ENCODE results near the gene SAE1. TPM values are rescaled to one million over a fixed set of nuclear protein-coding genes. Genes with fewer than 3 reads are reported as not detected.
A peak's percentile ranks its signal among the peaks of the same experiment; 100 is the strongest.

The SAE1 gene
- total and polyA plus RNA-seq, 10 of the 15 experiments (the other 5 are each of a cell fraction or from before 2014, with no cell fraction given) = 62.0 to 246 (median 148) TPM

DNA sequence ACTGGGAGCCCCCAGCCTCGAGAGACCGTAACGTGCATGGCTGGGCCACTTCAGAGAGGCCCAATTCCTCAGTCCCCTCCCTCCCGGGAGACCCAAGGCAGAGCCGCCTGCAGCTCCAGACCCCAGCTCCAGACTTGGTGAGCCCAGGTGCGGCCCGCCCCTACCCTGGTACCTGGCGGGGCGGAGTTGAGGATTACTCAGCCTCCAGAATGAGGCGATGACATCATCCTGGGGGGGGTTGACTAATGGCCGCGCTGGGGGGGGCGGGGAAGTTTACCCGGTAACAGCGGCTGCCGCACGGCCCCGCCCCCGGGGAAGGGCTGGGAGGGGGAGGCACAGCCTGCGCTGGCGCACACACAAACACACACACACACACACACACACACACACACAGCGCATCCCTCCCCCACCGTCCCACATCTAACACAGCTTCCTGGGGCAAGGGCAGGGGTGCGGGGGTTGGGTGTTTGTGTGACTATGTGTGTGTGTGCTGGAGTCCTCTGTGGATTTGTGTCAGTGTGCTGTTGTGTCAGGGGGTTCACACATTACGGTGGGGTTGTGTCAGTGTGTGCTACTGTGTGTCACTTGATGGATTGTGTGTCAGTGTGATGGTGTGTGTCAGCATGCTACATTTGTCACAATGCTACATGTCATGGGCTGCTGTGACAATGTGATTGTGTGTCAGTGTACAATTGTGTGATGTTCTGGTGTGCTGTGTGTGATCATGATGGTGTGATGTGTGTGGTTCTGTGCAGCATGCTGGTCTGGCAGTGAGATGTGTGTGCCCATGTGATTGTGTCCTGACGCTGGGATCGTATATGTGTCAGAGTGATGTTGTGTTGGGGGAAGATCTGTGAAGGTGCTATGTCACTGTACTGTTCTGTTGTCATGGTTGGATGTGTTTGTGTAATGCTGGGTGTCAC is 110.6 kb downstream of the SAE1 start:
- ChIA-PET RAD21 (ENCODE audit: unreplicated experiment) (interaction anchor here (0.7 to 3.0 kb wide), 2 partner anchors 30 to 1601 kb away, joined by 3 to 12 read pairs; no protein-coding TSS in a partner anchor), SMC1A (ENCODE audit: uncharacterized antibody, unreplicated experiment) (interaction anchor here (0.9 kb wide), 1 partner anchor 15 kb away, joined by 4 read pairs; no protein-coding TSS in a partner anchor), CTCF (interaction anchor here (3.6 kb wide), 1 partner anchor 31 kb away, joined by 25 read pairs; no protein-coding TSS in a partner anchor), POLR2A (interaction anchor here (1.3 kb wide), 1 partner anchor 9 kb away, joined by 7 read pairs; no protein-coding TSS in a partner anchor)
- FAIRE-seq (no peak), ATAC-seq (peak; percentile 42), DNase-seq (ENCODE audit: low read depth, low spot score) (no peak)
- Histone ChIP-seq H3K27me3 (replicated peaks in 1 of 2; ENCODE audit: control insufficient read depth in 2 of 2, insufficient read depth in 2 of 2, low read length in 1 of 2) (peaks cover 1 to 4% of the 10 kb centered on the region in 2 experiments), H3K36me3 (ENCODE audit: control insufficient read depth in 2 of 2, insufficient read depth in 2 of 2, low read length in 1 of 2) (no peaks in the 10 kb centered on the region), H3K4me2 (ENCODE audit: control insufficient read depth, insufficient read depth) (peak overlapping the region; percentile 79), H3K9me3 (replicated peaks; ENCODE audit: control insufficient read depth, insufficient read depth, low read length) (no peaks in the 10 kb centered on the region; the same call in 2 of the 3 replicates), H3K4me3 (no peak overlapping the region), H3K27ac (ENCODE audit: control insufficient read depth, insufficient read depth) (no peak overlapping the region), H3K4me1 (ENCODE audit: control insufficient read depth, insufficient read depth, low read length) (peaks cover 29% of the 10 kb centered on the region), H4K20me1 (ENCODE audit: control insufficient read depth, insufficient read depth) (no peaks in the 10 kb centered on the region), H3K79me2 (ENCODE audit: control insufficient read depth, insufficient read depth, low read length) (no peaks in the 10 kb centered on the region), H3K9ac (ENCODE audit: control insufficient read depth, insufficient read depth, low read length) (peak overlapping the region; percentile 29; the same call in 1 of the 2 replicates), H2AFZ (ENCODE audit: control insufficient read depth, low read depth, low read length) (peak overlapping the region; percentile 48; the same call in 1 of the 2 replicates)
- 6% methylated on average over 18 of the region's 27 CpGs for WGBS (ENCODE audit: insufficient coverage, insufficient replicate concordance, low lambda C conversion rate, missing lambda C conversion rate)
- in situ Hi-C loops (cut with MboI) (no loop called here), intact Hi-C loops (cut with micrococcal nuclease; ENCODE audit: unreplicated experiment) (loop anchor here (1.0 to 10.0 kb wide), 2 partner anchors 10 to 206 kb away; partner anchors contain the start of gene BBC3)
- no TSS peak for BruUV-seq (replicated peaks)
- TF ChIP-seq EGR1 (IDR thresholded peaks at IDR 0.05; ENCODE audit: borderline replicate concordance in 1 of 2, low read depth in 2 of 2, low read length in 2 of 2) = peak in 1 of 2 experiments; percentile 45; a peak in 1 of 3 replicates
- peak; percentile 68 for TF ChIP-seq CREB1 (IDR thresholded peaks at IDR 0.05; ENCODE audit: low read depth)
- 0 out of 2 replicates have a peak, but pooled peaks have one; percentile 36 for TF ChIP-seq DPF2 (IDR thresholded peaks at IDR 0.05)
- TF ChIP-seq HDGF (IDR thresholded peaks at IDR 0.05) = peak; percentile 92
- TF ChIP-seq JUND (IDR thresholded peaks at IDR 0.05; ENCODE audit: low read depth, low read length) = peak; percentile 72
- TF ChIP-seq SREBF2 (IDR thresholded peaks at IDR 0.05; ENCODE audit: low read length) = no peak
- TF ChIP-seq MEF2A (IDR thresholded peaks at IDR 0.05; ENCODE audit: insufficient read depth, low read depth, low read length) = peak; percentile 90
- no peak for TF ChIP-seq NR2F1 (conservative IDR thresholded peaks at IDR 0.05)
- no peak for TF ChIP-seq FOXK2 (IDR thresholded peaks at IDR 0.05)
- peak; percentile 98 for TF ChIP-seq ATF7 (IDR thresholded peaks at IDR 0.05; ENCODE audit: low read depth)
- TF ChIP-seq, protein P1, sequence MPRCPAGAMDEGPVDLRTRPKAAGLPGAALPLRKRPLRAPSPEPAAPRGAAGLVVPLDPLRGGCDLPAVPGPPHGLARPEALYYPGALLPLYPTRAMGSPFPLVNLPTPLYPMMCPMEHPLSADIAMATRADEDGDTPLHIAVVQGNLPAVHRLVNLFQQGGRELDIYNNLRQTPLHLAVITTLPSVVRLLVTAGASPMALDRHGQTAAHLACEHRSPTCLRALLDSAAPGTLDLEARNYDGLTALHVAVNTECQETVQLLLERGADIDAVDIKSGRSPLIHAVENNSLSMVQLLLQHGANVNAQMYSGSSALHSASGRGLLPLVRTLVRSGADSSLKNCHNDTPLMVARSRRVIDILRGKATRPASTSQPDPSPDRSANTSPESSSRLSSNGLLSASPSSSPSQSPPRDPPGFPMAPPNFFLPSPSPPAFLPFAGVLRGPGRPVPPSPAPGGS (IDR thresholded peaks at IDR 0.05; ENCODE audit: borderline replicate concordance, insufficient read depth, low read depth, low read length, poor library complexity, severe bottlenecking) = peak; percentile 80
- TF ChIP-seq, protein P2, sequence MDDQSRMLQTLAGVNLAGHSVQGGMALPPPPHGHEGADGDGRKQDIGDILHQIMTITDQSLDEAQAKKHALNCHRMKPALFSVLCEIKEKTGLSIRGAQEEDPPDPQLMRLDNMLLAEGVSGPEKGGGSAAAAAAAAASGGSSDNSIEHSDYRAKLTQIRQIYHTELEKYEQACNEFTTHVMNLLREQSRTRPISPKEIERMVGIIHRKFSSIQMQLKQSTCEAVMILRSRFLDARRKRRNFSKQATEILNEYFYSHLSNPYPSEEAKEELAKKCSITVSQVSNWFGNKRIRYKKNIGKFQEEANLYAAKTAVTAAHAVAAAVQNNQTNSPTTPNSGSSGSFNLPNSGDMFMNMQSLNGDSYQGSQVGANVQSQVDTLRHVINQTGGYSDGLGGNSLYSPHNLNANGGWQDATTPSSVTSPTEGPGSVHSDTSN (IDR thresholded peaks at IDR 0.05; ENCODE audit: insufficient replicate concordance, low read depth, low read length) = peak; percentile 49
- TF ChIP-seq RUNX3 (IDR thresholded peaks at IDR 0.05; ENCODE audit: low read length) = 0 out of 2 replicates have a peak, but pooled peaks have one; percentile 14
- TF ChIP-seq CHD2 (IDR thresholded peaks at IDR 0.05; ENCODE audit: borderline replicate concordance, low read depth, low read length) = peak; percentile 25; the same call in 1 of the 2 replicates
- TF ChIP-seq JUNB (IDR thresholded peaks at IDR 0.05) = peak; percentile 69
- TF ChIP-seq IKZF1 (conservative IDR thresholded peaks at IDR 0.05) = 0 out of 2 replicates have a peak, but pooled peaks have one; percentile 21
- peak; percentile 18 to 46; a peak in 3 of 4 replicates for TF ChIP-seq IKZF2 (IDR thresholded peaks at IDR 0.05)
- TF ChIP-seq YY1 (IDR thresholded peaks at IDR 0.05; ENCODE audit: low read depth, low read length) = peak; percentile 91
- TF ChIP-seq CREM (IDR thresholded peaks at IDR 0.05; ENCODE audit: low read depth) = no peak; the same call in none of the 2 replicates
- 0 out of 4 replicates have a peak, but pooled peaks of 1 of the 2 experiments have one; percentile 35 for TF ChIP-seq SRF (IDR thresholded peaks at IDR 0.05; ENCODE audit: low read depth in 2 of 2, low read length in 2 of 2)

Measured in GM12878 (cell line).